Dermis blood vessel endothelial cell (primary cell): ENCODE results near the gene POLN. TPM values are rescaled to one million over a fixed set of nuclear protein-coding genes. Genes with fewer than 3 reads are reported as not detected.
"Not testable (repeated sequence)": the region's sequence is repeated elsewhere in the genome, so short reads cannot be mapped to it uniquely, and the experiment has no call there.

Experiments used
- DNase-seq: peaks from one replicate; pipeline ENCODE4 v3.0.0; 2010
- total RNA-seq: library from RNA; depleted of rRNA; stranded (reverse); fragments of >200 nt; gene quantifications from 2 replicates; pipeline ENCODE4 v1.2.3, GENCODE V29; 2014

Gene POLN
- total RNA-seq, 1 donor from 2014 or later, result 5.8 TPM

- no peak for DNase-seq
Measured at GRCh38 chr4:2040391-2041238, 201.3 kb downstream of the POLN start.

DNA sequence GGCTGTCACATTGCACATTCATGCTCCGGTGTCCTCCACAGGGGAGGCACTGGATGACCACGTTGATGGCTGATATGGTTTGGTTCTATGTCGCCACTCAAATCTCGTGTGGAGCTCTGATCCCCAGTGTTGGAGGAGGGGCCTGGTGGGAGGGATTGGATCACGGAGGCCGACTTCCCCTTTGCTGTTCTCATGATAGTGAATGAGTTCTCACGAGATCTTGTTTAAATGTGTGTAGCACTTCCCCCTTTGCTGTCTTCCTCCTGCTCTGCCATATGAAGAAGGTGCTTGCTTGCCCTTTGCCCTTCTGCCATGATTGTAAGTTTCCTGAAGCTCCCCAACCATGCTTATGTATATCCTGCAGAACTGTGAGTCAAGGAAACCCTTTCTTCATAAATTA lies 205.1 kb downstream of the POLN start:
- no peak for DNase-seq

- DNase-seq, result no peak
Measured at GRCh38 chr4:2036327-2036726, 205.6 kb downstream of the POLN start.

- not testable (repeated sequence) for DNase-seq
Measured at GRCh38 chr4:2031161-2031560, 210.8 kb downstream of the POLN start.

DNA sequence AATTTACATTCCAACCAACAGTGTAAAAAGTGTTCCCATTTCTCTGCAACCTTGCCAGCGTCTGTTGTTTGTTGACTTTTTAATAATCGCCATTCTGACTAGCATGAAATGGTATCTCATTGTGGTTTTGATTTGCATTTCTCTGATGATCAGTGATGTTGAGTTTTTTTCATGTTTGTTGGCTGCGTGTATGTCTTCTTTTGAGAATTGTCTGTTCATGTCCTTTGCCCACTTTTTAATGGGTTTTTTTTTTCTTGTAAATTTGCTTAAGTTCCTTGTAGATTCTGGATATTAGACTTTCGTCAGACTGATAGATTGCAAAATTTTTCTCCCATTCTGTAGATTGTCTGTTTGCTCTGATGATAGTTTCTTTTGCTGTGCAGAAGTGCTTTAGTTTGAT lies 214.8 kb downstream of the POLN start:
- DNase-seq, result not testable (repeated sequence)

DNA sequence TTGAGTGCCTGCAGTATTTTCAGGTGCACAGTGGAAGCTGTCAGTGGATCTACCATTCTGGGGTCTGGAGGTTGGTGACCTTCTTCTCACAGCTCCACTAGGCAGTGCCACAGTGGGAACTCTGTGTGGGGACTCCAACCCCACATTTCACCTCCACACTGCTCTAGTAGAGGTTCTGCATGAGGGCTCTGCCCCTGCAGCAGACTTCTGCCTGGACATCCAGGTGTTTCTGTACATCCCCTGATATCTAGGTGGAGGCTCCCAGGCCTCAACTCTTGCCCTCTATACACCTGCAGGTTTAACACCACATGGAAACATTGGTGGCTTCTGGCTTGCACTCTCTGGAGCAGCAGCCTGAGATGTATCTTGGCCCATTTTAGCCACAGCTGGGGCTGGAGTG lies 216.1 kb downstream of the POLN start:
- no peak for DNase-seq

DNA sequence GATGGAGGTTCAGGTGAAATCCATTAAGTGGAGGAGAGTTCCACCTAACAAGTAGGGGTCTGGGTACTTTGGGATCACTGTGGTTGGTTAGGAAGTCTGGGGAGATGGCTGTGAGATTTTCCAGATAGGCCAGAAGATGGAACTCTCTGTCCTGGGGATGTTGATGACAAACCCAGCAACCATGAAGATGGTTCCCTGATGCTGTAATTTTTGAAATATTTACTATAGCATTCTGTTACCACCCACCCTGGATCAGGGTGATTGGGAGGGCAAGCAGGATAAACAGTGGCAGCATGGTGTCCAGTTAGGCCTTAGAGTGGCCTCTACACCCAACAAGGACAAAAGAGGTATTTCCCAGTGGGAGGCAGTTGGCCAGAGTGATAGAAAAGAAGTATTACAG lies 217.2 kb downstream of the POLN start:
- DNase-seq, result no peak

Other genes with a start within 250 kb of the POLN start
- 13.8 and 17.0 TPM in 2 replicates for gene NELFA, start 233.1 kb downstream of the POLN start, total RNA-seq
- under 0.01 TPM in 2 replicates for gene NAT8L, start 182.8 kb downstream of the POLN start, total RNA-seq
- gene HAUS3, start within 50 bp of the POLN start, total RNA-seq, result 14.0 and 15.8 TPM in 2 replicates
- 92.1 and 94.1 TPM in 2 replicates for gene MXD4, start 20.0 kb upstream of the POLN start, total RNA-seq
- 7.5 and 8.6 TPM in 2 replicates for gene ZFYVE28, start 176.5 kb upstream of the POLN start, total RNA-seq
- gene CFAP99, start 176.8 kb upstream of the POLN start, total RNA-seq, result 0.17 TPM in 1 of 2 replicates, not detected in the other
- gene RNF4, start 227.0 kb upstream of the POLN start, total RNA-seq, result 79.5 and 85.4 TPM in 2 replicates